ENCODE results near the gene SLAMF1.

SLAMF1 gene

GRCh38 chr1:160558660-160559380, 88.0 kb downstream of the SLAMF1 start:
- no peak for DNase-seq
